ELF-1 (cell line): ENCODE data around the gene KDM4C.

Experiments used
- DNase-seq: peaks from one replicate; pipeline ENCODE4 v3.0.0-alpha.2; 2016; ENCODE audit warnings: low read depth, low spot score

Gene KDM4C

GRCh38 chr9:7139886-7140285 lies 382.1 kb downstream of the KDM4C start:
- no peak for DNase-seq

- no peak for DNase-seq
Measured at GRCh38 chr9:7140401-7140800, 382.6 kb downstream of the KDM4C start.

GRCh38 chr9:7143645-7144200 lies 385.9 kb downstream of the KDM4C start:
- DNase-seq: no peak

DNA sequence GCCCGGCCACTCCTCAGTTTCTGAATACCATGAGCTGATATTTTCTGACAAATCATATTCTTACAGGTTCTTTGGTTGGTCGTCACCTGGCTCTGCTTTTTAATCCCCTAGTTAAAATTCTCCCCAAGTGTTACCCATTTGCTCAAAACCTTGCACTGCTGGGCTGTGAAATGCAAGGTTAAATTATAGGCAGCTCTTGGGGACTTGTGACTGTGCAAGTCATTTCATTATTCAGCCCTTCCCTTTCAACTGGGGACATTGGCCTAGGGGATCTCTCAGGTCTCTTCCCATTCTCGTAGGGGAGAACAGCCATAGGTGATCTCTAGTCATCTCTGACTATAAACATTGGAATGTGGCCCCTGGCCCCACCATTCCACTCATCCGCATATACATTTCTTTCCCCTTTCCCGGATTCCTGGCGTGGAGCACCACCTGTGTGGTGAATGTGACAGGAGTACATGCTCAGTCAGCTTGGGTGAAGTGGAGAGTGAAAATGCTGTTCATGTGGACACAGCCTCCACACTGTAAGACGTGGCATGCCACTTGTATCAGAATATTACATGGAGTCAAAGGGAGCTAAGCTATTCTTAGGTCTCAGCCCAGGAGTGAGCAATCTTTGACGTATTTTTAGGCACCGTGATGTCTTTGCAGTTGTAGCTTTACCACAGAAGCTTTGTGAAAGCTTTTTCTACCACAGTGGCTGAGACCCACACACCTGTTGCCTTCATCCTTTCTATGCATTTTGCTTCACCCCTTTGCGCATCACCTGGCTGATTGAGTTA lies 386.7 kb downstream of the KDM4C start:
- DNase-seq: no peak

GRCh38 chr9:7145361-7146069 lies 387.7 kb downstream of the KDM4C start:
- no peak for DNase-seq

- peak; percentile 83 for DNase-seq
Measured at GRCh38 chr9:7146582-7146981, 388.8 kb downstream of the KDM4C start.

DNA sequence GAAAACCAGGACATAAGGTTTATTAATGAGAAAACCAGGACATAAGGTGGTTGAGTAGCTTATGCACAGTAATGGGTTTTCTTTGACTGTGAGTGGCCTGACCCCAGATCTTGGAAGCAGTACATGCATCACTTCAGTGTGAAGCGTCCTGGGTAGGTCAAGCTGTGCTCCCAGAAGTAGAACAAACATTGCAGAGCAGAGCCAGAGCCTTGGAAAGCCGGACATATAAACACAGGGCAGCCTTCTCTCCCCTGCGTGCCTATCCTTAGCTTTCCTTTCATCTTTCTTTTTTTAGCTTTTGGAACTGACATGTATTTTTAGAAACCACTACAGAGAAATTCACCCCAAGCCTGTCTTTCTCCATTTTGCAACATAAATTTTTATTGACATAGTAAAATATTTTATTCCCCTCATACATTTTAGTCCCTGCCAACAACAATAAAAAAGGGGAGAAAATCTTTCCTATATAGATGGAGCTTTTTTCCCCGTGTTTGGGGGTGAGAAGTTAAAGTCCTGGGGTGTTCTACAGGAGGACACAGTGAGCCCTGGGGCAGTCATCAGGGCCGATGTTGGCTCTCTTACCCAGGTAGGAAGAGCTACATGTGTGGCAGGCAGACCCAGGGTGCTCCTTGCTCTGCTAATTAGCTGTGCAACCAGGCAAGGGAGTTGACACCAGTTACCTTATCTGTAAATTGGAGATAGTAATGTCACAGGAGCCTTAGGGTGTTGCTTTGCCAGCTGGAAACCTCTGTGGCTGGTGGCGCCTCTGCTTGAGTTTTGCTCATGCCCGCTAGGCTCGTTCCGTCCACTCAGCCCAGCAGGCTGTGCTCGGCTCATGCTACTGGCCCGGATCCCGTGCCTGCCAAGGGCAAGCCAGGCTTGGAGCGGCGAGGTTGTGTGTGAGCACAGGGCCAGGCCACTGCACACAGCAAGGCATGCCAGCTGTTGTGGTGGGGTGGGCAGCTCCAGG lies 389.6 kb downstream of the KDM4C start:
- no peak for DNase-seq

DNA sequence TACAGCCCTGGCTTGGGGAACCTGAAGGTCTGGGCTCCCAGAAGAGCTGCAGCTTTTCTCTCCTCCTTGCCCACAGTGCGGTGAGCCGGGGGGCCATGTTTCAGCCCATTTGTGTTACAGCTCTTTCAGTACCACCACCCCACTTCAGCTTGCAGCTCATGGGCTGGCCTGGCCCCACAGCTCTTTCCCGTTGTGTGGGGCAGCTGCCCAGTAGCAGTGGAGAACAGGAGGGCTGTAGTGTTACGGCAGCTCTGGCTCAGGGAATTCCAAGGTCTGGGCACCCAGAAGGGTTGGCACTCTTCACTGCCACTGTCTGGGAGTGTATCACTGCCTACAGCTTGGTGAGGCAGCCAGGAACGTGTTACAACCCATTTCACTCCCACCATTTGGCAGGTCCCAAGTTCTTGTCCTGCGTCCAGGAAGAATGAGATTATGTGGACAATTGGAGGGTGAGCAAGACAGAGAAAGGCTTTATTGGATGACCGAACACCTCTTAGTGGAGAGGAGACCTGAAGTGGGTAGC lies 390.5 kb downstream of the KDM4C start:
- no peak for DNase-seq

DNA sequence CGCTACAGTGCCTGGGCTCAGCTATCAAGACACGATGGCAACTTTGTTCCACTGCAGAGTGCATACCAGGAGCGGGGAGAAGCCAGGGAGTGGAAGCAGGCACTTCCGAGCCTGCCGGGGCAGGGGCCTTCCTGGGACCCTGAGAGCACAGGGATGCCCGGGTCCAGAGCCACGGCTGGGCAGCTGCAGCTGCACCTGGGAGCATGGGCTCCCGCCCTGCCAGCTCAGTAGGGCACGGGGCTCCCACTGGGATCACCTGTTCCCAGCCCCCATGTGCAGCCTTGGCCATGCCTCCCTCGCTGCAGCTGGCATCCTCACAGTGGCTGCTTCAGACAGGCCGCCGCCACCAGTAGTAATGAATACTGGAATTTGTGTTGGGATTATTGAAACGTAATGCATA lies 391.5 kb downstream of the KDM4C start:
- DNase-seq: no peak

GRCh38 chr9:7150153-7150890 lies 392.5 kb downstream of the KDM4C start:
- no peak for DNase-seq

- no peak for DNase-seq
Measured at GRCh38 chr9:7153134-7153533, 395.4 kb downstream of the KDM4C start.

DNA sequence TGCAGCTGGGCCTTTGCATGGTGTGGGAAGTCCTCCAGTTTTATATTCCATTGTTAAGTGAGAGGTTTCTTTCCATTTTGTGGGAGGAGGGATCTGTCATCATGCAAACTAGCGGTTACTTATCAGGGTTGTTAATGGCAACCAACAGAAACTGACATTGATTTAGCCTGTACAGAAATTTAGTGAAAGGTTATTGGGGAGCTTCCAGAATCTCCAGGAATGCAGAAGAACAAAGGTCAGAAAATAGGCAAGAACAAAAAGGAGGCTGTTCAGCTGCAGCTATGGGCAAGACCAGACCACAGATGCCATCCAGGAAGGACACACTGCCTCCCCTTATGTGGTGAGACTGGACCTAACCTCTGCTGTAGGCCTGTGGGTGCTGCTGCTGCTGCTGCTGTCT lies 395.8 kb downstream of the KDM4C start:
- DNase-seq: no peak

- DNase-seq: no peak
Measured at GRCh38 chr9:7154003-7154619, 396.3 kb downstream of the KDM4C start.

GRCh38 chr9:7154650-7155049 lies 396.9 kb downstream of the KDM4C start:
- no peak for DNase-seq

DNA sequence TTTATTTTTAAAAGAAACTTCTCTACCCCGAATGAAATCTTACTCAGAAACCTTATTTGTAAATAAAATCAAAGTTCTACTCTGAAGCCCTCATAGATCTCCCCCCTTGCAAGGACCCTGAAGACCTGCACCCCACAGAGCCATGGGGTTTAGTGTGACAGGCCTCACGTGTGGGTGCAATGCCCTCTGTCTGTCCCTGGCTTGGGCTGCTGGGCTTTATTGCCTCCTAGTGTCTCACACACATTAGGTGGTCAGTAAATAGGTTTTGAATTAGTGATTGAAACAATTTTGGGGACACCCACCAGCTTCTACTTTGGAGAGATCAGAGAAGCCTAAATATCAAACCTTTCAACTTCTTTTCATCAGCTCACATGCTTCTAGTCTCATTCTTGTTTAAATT lies 403.7 kb downstream of the KDM4C start:
- DNase-seq: no peak

DNA sequence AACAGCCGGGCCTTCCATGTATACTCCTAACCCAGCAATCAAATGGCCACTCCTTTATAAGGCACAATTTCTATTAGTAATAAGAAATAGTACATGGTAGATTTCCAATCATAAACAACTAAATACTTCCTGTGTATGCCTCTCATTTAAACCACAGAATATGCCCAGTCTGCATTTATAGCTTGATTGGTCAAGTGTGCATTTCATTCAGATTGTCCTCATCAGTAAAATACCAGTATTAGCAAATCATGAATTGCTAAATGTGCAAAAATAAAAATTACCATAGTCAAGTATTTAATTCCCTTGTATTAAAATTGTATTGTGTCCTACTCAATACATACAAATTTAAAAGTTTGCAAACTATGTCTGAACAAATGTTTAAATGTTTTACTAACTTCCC lies 406.2 kb downstream of the KDM4C start:
- DNase-seq: no peak

DNA sequence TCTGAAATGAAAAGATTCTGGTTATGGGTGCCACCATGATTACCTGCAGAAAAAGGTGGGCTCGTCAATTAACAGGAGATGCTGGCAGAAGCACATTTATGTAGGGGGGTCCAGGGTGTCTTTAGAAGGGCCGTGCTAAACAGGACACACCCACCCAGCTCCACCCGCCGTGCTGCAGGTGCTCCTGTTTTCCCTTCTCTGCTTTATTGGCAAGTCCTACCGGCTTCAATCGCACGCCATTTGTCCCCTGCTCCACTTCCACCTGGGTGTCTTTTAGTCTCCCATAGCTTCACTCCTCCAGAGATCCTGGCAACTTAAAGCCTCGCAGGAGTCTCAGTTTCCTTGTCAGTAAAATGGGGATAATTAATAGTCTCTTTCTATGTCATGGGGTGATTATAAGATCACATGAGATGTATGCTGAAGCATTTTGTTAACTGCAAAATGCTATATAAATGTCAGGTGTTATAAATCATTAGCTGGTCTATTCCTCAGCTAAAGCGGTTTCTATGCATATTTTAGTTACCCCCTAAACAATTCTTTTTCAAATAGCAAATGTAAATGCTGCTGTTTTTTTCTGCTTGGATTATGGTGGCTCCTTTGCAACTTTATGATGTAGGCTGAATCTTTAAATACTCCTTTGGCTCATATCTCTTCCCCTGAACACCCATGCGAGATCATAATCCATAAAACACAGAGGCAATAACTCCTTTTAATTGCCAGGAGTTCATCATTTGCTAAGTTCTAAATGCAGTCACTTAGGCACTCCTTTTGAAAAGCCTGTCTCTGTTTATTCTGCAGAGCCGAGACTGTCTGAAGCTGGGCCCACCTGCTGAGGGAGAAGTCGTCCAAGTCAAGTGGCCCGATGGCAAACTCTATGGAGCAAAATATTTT lies 406.9 kb downstream of the KDM4C start:
- no peak for DNase-seq

GRCh38 chr9:7165331-7165975 lies 407.7 kb downstream of the KDM4C start:
- DNase-seq: no peak

GRCh38 chr9:7166074-7166473 lies 408.3 kb downstream of the KDM4C start:
- DNase-seq: no peak
